Fibroblast of gingiva (primary cell): ENCODE results near the gene RXRA.

Experiments
- DNase-seq: peaks from one replicate; pipeline ENCODE4 v3.0.0-alpha.2; 2011; ENCODE audit warnings: low read depth

Gene RXRA

GRCh38 chr9:134474055-134474370 is 147.8 kb downstream of the RXRA start:
- peak; percentile 25 for DNase-seq

DNA sequence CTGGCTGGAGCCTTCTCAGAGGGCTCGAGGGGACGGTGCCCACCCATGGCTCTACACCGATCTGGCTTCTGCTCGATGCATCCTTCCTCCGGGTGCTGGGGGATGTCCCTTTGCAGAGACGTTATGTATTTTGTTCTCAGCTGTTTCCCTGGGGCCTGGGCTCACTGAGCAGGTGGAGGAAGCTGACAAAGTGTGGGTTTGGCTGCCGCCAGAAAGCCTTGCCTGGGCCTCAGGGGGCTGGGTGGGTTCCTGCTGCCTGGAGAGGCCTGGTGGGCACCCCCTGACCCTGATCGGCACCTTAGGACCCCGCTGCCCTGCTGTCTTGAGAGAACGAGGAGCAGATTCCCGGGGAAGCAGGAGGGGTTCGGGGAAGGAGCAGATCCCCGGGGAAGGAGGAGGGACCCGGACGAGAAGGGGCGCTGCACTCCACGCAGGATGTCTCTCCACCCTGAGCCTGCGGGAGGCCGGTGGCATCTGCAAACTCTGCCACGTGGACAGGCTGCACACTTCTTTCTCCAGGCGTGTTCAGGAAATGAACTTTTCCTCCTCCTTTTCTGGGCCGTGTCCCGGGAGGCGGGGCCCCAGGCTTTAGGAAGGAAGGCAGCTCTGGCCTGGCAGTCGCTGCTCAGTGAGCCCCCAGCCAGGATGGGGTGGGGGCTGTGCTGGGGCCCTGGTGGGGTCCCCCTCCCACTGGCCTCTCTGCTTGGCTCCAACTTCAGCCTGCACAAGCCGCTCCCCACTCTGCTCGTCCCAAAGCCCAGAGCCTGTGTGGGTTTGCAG is 148.9 kb downstream of the RXRA start:
- DNase-seq = peak; percentile 77

GRCh38 chr9:134476272-134476941 is 150.2 kb downstream of the RXRA start:
- DNase-seq = no peak

- DNase-seq = no peak
These were observed 150.7 kb downstream of the RXRA start for GRCh38 chr9:134476942-134477335.

DNA sequence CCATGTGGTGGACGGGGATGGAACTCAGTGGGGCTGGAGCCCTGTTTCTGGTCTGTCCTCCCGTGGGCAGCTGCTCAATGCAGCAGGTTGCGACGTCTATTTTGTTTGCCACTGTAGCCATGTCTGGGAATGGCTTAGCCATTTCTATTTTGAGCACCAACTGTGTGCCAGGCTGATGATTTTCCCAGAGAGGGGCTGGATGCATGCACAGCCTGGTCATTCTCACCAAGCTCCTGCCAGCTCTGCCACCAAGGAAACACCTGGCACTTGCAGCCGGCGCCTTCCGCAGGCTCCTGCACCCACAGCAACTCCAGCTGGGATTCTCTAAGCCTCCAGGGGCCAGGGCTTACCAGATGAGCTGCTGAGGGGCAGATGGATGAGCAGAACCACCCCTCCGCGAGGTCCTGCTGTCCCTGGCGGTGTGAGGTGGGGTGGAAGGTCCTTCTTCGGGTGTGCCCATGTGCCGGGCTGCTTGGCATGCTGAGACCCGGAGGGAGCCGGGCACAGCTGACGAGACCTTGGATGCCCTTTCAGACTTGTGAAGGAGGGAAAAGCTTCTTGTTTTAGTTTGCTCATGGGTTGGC is 151.2 kb downstream of the RXRA start:
- no peak for DNase-seq

- no peak for DNase-seq
These were observed 151.7 kb downstream of the RXRA start for GRCh38 chr9:134477927-134478326.

DNA sequence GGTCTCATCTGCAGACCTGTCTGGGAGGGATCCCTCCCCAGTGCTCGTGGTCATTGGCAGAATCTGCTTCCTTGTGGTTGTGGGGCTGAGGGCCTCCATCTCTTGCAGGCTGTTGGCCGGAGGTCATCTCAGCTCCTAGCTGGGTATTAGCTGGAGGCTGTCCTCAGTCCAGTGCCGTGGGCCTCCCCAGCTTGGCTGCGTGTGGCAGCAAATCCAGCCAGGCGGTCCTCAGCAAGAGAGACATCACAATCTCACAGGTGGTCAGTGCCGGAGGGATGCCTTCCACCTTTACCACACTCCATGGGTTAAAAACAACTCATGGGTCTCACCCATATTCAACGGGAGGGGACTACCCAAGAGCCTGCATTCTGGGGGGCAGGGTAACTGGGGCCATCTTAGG is 155.5 kb downstream of the RXRA start:
- no peak for DNase-seq

GRCh38 chr9:134482226-134482625 is 156.0 kb downstream of the RXRA start:
- DNase-seq = no peak

- no peak for DNase-seq
These were observed 157.3 kb downstream of the RXRA start for GRCh38 chr9:134483361-134484184.

DNA sequence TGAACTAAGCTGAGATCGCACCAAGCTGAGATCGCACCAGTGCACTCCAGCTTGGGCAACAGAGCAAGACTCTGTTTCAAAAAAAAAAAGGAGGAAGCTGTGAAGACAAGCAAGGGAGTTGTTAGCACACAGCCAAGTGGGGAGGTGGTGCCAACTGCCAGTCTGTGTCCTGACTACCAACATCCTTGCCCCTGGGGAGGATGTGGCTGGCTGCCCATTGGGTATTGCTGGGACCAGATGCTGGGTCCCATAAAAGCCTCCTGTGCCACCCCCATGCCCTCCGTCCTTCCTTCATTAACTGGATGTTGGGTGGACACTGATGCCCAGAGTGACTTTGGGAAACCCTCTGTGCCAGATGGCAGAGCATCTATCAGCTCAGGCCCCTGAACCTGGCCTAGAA is 158.2 kb downstream of the RXRA start:
- no peak for DNase-seq

DNA sequence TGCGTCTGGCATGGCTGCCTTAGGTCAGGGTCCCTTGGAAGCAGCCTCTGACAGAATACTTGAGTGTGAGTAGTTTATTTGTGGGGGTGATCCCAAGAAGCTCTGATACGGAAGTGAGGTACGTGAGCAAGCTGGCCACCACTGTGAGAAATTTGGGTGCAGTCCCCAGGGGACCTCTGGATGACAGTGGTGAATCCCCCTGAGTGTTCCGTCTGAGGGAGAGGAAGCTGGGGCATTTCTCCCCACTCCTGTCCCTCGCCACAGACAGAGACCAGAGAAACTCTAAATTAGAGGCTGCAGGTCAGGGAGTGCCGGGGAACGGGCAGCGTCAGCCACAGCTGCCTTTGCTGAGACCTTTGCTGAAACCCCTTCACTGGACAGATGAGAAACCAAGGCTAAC is 159.4 kb downstream of the RXRA start:
- no peak for DNase-seq

GRCh38 chr9:134486143-134486591 is 159.9 kb downstream of the RXRA start:
- no peak for DNase-seq

- DNase-seq = no peak
These were observed 160.3 kb downstream of the RXRA start for GRCh38 chr9:134486596-134486995.
